Coronary artery (tissue), 2 donors: Measurements from ENCODE around the gene TMIGD2.
A peak's percentile ranks its signal among the peaks of the same experiment; 100 is the strongest.
"Not testable (repeated sequence)": the region's sequence is repeated elsewhere in the genome, so short reads cannot be mapped to it uniquely, and the experiment has no call there.

Source experiments
- DNase-seq: peaks from one replicate; pipeline ENCODE4 v3.0.0-alpha.2; 2017; ENCODE audit warnings: low spot score
- H3K27ac ChIP-seq, 2 donors: fragments of 200-600 bp; sonication (generic); one replicate each; pipeline ENCODE4 v1.5.1; 2016 to 2019
- H3K4me3 ChIP-seq: fragments of 200-600 bp; sonication (generic); 2 replicates; pipeline ENCODE4 v1.5.1; 2016; ENCODE audit warnings: mild to moderate bottlenecking, moderate library complexity
- TF ChIP-seq, protein P1 (sequence below): fragments of 200-600 bp; sonication (generic); IDR thresholded peaks from one replicate; pipeline ENCODE4 v1.5.1; 2019; ENCODE audit warnings: antibody characterized with exemption

The TMIGD2 gene

DNA sequence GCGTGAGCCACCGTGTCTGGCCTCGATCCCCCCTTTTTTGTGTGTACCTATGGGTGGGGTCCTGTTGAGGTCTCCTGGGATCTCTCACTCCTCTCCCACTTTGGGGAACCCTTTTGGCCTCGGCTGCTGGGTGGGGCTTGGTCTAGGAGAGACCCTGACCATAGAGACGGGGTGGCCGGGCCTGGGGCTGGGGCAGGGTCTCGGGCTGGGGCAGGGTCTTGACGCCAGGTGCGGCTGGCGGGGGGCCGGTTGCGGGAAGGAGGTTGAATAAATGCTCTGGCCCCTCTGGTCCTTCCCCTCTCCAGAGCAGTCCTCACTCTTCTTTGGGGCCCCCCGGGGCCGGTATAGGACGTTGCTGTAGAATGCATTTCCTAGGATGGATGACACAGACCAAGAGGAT lies 9.7 kb downstream of the TMIGD2 start:
- Histone ChIP-seq H3K4me3 (no peak overlapping the region), H3K27ac (no peak overlapping the region)
- TF ChIP-seq, protein P1, sequence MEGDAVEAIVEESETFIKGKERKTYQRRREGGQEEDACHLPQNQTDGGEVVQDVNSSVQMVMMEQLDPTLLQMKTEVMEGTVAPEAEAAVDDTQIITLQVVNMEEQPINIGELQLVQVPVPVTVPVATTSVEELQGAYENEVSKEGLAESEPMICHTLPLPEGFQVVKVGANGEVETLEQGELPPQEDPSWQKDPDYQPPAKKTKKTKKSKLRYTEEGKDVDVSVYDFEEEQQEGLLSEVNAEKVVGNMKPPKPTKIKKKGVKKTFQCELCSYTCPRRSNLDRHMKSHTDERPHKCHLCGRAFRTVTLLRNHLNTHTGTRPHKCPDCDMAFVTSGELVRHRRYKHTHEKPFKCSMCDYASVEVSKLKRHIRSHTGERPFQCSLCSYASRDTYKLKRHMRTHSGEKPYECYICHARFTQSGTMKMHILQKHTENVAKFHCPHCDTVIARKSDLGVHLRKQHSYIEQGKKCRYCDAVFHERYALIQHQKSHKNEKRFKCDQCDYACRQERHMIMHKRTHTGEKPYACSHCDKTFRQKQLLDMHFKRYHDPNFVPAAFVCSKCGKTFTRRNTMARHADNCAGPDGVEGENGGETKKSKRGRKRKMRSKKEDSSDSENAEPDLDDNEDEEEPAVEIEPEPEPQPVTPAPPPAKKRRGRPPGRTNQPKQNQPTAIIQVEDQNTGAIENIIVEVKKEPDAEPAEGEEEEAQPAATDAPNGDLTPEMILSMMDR: no peak
- DNase-seq: no peak

DNA sequence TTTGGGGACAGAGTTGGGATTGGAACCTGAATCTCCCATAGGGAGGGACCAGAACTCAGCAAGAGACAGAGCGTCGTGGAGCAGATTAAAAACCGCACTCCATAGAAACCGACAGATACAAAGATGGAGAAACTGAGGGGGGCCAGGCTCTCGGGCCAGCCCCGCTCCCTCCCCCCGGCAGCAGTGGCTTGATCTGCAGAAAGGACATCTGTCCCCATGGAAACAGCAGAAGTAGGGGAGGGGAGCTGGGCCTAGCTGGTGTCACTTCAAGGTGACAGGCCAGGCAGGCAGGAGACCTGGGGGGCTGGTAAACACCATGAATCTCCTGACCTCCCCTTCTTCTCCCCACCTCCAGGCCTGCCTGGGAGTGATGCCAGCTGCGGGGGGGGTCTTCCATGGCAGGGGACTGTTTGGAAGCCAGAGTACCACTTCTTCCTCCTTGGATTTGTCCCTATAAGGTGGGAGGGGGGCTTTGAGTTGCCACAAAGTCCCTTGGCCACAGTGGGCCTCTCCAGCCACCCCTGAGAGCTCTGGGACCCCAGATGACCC lies 10.9 kb downstream of the TMIGD2 start:
- DNase-seq: no peak
- Histone ChIP-seq H3K4me3 (no peak overlapping the region), H3K27ac (no peak overlapping the region)
- TF ChIP-seq, protein P1: no peak

DNA sequence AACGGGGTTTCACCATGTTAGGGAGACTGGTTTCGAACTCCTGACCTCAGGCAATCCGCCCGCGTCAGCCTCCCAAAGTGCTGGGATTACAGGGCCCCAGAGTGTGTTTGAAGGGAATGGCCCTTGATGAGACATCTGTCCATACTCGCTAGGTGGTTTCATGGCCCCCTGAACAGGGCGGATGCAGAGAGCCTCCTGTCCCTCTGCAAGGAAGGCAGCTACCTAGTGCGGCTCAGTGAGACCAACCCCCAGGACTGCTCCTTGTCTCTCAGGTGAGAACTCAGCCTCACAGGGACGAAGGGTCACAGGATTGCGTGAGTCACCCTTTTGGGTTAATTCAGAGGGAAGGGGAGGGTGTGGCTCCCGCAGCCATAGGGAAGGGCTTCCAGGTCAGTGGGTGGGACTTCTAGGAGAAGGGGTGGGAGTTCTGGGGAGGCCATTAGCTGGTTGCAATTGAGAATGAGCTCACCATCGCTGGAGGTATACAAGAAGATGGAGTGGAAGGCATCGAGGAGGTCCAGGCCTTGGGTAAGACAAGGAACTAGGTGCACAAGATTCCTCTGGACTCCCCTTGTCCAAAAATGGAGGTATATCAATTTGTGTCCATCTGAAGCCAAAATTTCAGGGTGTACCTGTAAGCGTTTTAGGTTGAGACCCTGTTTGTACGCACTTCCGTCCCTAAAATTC lies 14.0 kb downstream of the TMIGD2 start:
- DNase-seq: no peak
- Histone ChIP-seq H3K4me3 (no peak overlapping the region), H3K27ac (no peak overlapping the region)
- TF ChIP-seq, protein P1: no peak

DNA sequence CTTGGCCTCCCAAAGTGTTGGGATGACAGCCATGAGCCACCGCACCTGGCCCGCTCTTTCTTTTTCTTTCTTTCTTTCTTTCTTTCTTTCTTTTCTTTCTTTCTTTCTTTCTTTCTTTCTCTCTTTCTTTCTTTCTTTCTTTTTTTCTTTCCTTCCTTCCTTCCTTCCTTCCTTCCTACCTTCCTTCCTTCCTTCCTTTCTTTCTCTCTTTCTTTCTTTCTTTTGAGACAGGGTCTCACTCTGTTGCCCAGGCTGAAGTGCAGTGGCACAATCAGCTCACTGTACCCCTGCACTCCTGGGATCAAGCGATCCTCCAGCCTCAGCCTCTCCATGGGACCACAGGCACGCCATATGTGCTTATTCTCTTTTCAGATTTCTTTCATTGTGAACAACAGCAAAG lies 16.0 kb downstream of the TMIGD2 start:
- H3K27ac ChIP-seq, DNase-seq, H3K4me3 ChIP-seq: not testable (repeated sequence)

DNA sequence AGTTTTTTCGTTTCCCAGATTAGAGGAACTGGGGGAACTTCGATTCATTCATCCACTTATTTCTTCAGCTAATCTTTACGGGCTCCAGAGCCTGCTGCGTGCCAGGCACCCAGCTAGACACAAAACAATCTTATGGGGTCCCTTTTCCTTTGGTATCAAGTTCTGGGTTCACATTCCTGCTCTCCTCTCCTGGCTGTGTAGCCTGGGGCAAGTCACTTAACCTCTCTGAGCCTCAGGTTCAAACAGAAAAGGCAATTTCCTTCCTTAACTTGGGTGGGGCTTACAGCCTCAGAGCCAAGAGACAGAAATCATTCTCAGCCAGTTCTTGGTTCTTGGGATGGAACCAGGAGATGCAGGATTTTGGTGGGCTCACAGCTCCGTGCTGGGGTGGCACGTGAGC lies 17.2 kb downstream of the TMIGD2 start:
- no peak for DNase-seq
- TF ChIP-seq, protein P1: no peak
- H3K4me3 ChIP-seq: no peak overlapping the region
- H3K27ac ChIP-seq: no peak overlapping the region

DNA sequence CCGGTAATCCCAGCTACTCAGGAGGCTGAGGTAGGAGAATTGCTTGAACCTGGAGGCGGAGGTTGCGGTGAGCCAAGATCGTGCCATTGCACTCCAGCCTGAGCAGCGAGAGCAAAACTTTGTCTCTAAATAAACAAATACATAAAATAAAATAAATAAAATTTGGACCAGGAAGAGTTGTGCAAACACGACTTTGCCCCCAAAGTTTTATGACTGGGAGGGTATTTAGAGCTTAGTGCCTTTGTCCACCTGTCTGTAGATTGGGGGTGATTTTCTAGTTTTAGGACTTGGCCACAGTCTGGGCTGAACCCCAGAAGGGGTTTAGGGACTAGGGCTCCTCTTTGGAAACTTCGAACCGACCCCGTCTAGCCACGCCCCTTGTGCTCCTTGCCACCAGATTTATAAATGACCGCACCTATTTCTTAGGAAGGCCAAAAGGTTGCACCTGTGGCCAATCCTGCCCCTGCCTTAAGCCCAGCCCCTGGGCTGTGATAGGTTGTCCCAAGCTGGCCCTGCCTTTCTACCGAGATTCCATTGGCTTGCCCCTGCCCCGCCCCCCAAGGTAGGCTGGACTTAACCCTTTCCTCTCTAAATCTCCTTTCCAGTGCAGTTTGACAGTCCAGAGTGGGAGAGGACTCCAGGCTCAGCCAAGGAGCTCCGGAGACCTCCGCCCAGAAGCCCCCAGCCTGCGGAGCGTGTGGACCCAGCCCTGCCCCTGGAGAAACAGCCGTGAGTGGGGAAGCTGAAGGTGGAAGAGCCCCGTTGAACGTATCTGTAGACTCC lies 17.8 kb downstream of the TMIGD2 start:
- no peak for DNase-seq
- TF ChIP-seq, protein P1: no peak
- no peak overlapping the region for H3K4me3 ChIP-seq
- no peak overlapping the region for H3K27ac ChIP-seq

DNA sequence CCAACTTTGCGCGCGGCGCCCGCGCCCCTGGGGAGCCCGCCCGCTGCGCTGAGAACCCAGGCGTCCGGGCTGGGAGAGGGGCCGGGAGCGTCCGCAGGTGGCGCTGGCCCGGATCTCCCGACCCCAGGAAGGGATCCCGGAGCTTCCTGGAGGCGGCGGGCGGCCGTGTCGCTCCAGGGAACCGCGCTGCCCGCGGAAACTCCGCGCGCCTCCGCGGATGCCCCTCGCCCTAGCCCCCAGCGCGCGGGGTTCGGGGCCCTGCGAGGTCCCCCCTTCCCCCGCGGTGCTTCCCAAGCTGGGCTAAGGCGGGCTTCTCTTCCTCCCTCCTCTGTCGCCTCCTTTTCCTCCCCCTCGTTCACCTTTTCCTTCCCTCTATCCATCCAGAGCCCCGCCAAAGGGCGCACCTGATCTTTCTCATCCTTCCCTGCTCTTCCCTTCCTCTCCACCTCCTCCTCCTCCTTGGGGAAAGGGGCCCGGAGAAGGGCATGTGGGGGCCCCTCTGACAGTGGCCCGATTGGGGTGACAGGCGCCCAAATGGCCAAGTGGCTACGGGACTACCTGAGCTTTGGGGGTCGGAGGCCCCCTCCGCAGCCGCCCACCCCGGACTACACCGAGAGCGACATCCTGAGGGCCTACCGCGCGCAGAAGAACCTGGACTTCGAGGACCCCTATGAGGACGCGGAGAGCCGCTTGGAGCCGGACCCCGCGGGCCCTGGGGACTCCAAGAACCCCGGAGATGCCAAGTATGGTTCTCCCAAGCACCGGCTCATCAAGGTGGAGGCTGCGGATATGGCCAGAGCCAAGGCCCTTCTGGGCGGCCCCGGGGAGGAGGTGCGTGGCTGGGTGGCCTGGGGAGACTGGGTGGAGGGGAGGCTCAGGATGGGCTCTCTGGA lies 22.4 kb downstream of the TMIGD2 start:
- DNase-seq: no peak
- Histone ChIP-seq H3K27ac (no peak overlapping the region), H3K4me3 (peak overlapping the region; percentile 51)
- TF ChIP-seq, protein P1: no peak
